HL-60 (cell line): ENCODE data around the gene YIPF5.

Experiments used
- DNase-seq, 2 experiments: peaks; one replicate each; pipeline ENCODE4 v3.0.0-alpha.2; 2010 to 2020; ENCODE audit warnings: low read depth in 1 of 2, low spot score in 1 of 2
- H3K27ac ChIP-seq: fragments of 250-450 bp; sonication (Bioruptor Pico); replicated peaks from 2 replicates; pipeline ENCODE4 v1.5.1; 2020; ENCODE audit warnings: mild to moderate bottlenecking, moderate library complexity
- H3K27me3 ChIP-seq: fragments of 250-450 bp; sonication (Bioruptor Pico); 2 replicates; pipeline ENCODE4 v1.5.1; 2021; ENCODE audit warnings: mild to moderate bottlenecking, moderate library complexity; ENCODE audit not compliant: insufficient read depth, poor library complexity, severe bottlenecking
- H3K4me3 ChIP-seq: replicated peaks from 2 replicates; pipeline ENCODE4 v1.5.1; 2011; ENCODE audit warnings: mild to moderate bottlenecking, control low read depth, low read length; ENCODE audit not compliant: insufficient read depth
- CTCF ChIP-seq: IDR thresholded peaks from one replicate; pipeline ENCODE4 v1.5.1; 2011; ENCODE audit warnings: low read length, control low read depth, inconsistent platforms; ENCODE audit not compliant: insufficient read depth
- GABPA ChIP-seq: IDR thresholded peaks from 2 replicates; pipeline ENCODE4 v1.6.1; 2012; ENCODE audit warnings: low read depth
- POLR2AphosphoS5 ChIP-seq: IDR thresholded peaks from 2 replicates; pipeline ENCODE4 v1.6.1; 2012; ENCODE audit warnings: low read depth
- REST ChIP-seq: IDR thresholded peaks from 2 replicates; pipeline ENCODE4 v1.6.1; 2012; ENCODE audit warnings: low read depth; ENCODE audit not compliant: insufficient replicate concordance
- SPI1 ChIP-seq: IDR thresholded peaks from 2 replicates; pipeline ENCODE4 v1.6.1; 2012; ENCODE audit warnings: low read depth, mild to moderate bottlenecking, borderline replicate concordance

The YIPF5 gene

GRCh38 chr5:144125163-144125726, 45.2 kb downstream of the YIPF5 start:
- TF ChIP-seq REST: no peak
- no peak for TF ChIP-seq SPI1
- TF ChIP-seq CTCF: no peak
- TF ChIP-seq POLR2AphosphoS5: no peak
- TF ChIP-seq GABPA: no peak
- Histone ChIP-seq H3K27ac (no peak overlapping the region), H3K27me3 (no peaks in the 10 kb centered on the region), H3K4me3 (no peak overlapping the region)
- no peak for DNase-seq

DNA sequence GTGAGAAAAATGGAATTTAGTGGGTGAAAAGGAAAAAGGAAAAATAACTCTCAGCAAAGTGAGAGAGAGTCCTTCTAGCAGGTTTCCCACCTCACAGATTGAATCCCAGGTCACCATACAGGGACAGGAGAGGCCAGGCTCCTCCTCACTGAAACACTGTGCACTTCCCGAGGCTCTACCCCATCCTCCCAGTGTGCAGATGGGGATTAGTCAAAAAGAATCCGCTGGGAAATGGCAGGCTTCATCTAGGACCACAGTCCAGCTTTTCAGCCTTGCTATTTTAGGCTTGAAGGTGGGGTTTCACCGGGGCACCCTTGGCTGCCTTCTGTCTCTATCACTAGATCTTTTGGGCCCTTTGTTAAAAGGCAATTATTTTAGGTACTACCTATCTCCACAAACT, 47.8 kb downstream of the YIPF5 start:
- Histone ChIP-seq H3K4me3 (no peak overlapping the region), H3K27me3 (no peaks in the 10 kb centered on the region), H3K27ac (no peak overlapping the region)
- TF ChIP-seq SPI1 (no peak), REST (no peak), CTCF (no peak), GABPA (no peak), POLR2AphosphoS5 (no peak)
- DNase-seq: no peak

- no peak for TF ChIP-seq REST
- no peak for TF ChIP-seq CTCF
- no peak for TF ChIP-seq SPI1
- no peak for TF ChIP-seq GABPA
- no peak for TF ChIP-seq POLR2AphosphoS5
- Histone ChIP-seq H3K27me3 (no peaks in the 10 kb centered on the region), H3K27ac (no peak overlapping the region), H3K4me3 (no peak overlapping the region)
- no peak for DNase-seq
Observed at GRCh38 chr5:144122081-144122480, 48.4 kb downstream of the YIPF5 start.
